Adrenal gland (tissue), 12 donors: Measurements from ENCODE around the gene TTLL11. TPM values are rescaled to one million over a fixed set of nuclear protein-coding genes. Genes with fewer than 3 reads are reported as not detected.

Source experiments
- DNase-seq, 7 donors: peaks; one replicate each; pipeline ENCODE4 v3.0.0-alpha.2; 2019 to 2020
- H3K27ac ChIP-seq, 5 donors: fragments of 200-600 bp; sonication (generic) in 4 of 5; 1 replicate in 3 of 5; 2 replicates in 2 of 5; pipeline versions ENCODE4 v1.5.1 to v1.8.0; 2016 to 2020; ENCODE audit warnings: mild to moderate bottlenecking in 1 of 5
- H3K27me3 ChIP-seq: fragments of 200-600 bp; 2 replicates; pipeline ENCODE4 v1.8.0; 2021
- H3K36me3 ChIP-seq, 2 donors: fragments of 200-600 bp; replicated peaks in 1 of 2; 1 replicate in 1 of 2; 2 replicates in 1 of 2; pipeline versions ENCODE4 v1.5.1 to v1.8.0; 2018 to 2022
- H3K4me1 ChIP-seq, 2 donors: fragments of 200-600 bp; replicated peaks in 1 of 2; 1 replicate in 1 of 2; 2 replicates in 1 of 2; pipeline versions ENCODE4 v1.5.1 to v1.8.0; 2018 to 2021
- H3K4me3 ChIP-seq, 4 donors: fragments of 200-600 bp; sonication (generic) in 3 of 4; one replicate each; pipeline ENCODE4 v1.5.1; 2016 to 2018
- H3K9me3 ChIP-seq, 3 donors: fragments of 200-600 bp; sonication (generic) in 1 of 3; replicated peaks in 1 of 3; 1 replicate in 2 of 3; 2 replicates in 1 of 3; pipeline versions ENCODE4 v1.5.1 to v1.8.0; 2016 to 2021
- CTCF ChIP-seq, 6 experiments: fragments of 450-650 bp in 4 of 6; fragments of 200-600 bp in 2 of 6; sonication (generic) in 1 of 6; IDR thresholded peaks; 1 replicate in 5 of 6; 2 replicates in 1 of 6; pipeline versions ENCODE4 v1.5.1 to v1.8.0; 2016 to 2021; ENCODE audit warnings: antibody characterized with exemption in 6 of 6, mild to moderate bottlenecking in 2 of 6, moderate library complexity in 1 of 6
- POLR2A ChIP-seq, 2 donors: fragments of 450-650 bp; IDR thresholded peaks; one replicate each; pipeline ENCODE4 v1.6.1; 2017; ENCODE audit warnings: antibody characterized with exemption in 2 of 2, mild to moderate bottlenecking in 2 of 2, moderate library complexity in 1 of 2
- WGBS, 4 donors: extraction: QIAGEN DNeasy Blood & Tissue Kit in 2 of 4; methylation state at CpG; one replicate each; pipeline versions ENCODE4 v1.1.5 to v1.1.7; 2013 to 2017; 5-methylcytosine and 5-hydroxymethylcytosine counted together
- intact Hi-C, 2 donors: fragments of 100-400 bp; cut with DNase I; formaldehyde crosslinking; loops; one replicate each; pipeline versions ENCODE4 v1.14.1 to v1.15.0; 2022 to 2023
- polyA plus RNA-seq, 3 donors: library from polyadenylated mRNA; stranded (reverse); fragments of 200-250 nt in 2 of 3; fragments of 350-450 nt in 1 of 3; fragmentation: Illumina TruSeq in 1 of 3; extraction: RNeasy Lipid Tissue Mini Kit (QIAGEN cat#74804) in 1 of 3; gene quantifications; one replicate each; pipeline ENCODE4 v1.2.3, GENCODE V29; 2013 to 2014
- total RNA-seq, 9 donors: library from RNA; depleted of rRNA in 4 of 9; stranded (reverse); fragments of >200 nt in 4 of 9; fragments of 120-200 nt in 1 of 9; fragmentation: NEBNext Ultra II Directional in 1 of 9; extraction: Animal tissue kit (Norgen Biotek cat#: 25700) in 1 of 9; gene quantifications; one replicate each; pipeline versions ENCODE4 v1.1.0 to v1.2.4, GENCODE V29; 2013 to 2023
- donor health status: healthy with polysubstance abuse.
- donor health status: Bipolar disorder and iron deficiency.
- donor health status: DM: yes; HTN: yes; CAD: no.
- donor health status: DM: no; HTN: no; CAD: no.
- donor health status: DM: no; HTN: no; CAD: no.
- donor health status: DM: yes; HTN: yes; CAD: no.

The TTLL11 gene
- total and polyA plus RNA-seq, 12 donors = 4.8 to 30.9 (median 13.7) TPM

GRCh38 chr9:121927081-121927480 is 166.0 kb downstream of the TTLL11 start:
- intact Hi-C loops = no loop called here
- no peaks in the 10 kb centered on the region for H3K27me3 ChIP-seq
- H3K4me3 ChIP-seq = no peak overlapping the region
- H3K27ac ChIP-seq = no peak overlapping the region
- no peak for DNase-seq
- no peaks in the 10 kb centered on the region for H3K36me3 ChIP-seq
- no peaks in the 10 kb centered on the region for H3K4me1 ChIP-seq
- 89 to 95% (median 94%) methylated on average over 5 of the region's 5 CpGs for WGBS, 4 donors
- TF ChIP-seq CTCF (IDR thresholded peaks at IDR 0.05) (no peak), POLR2A (IDR thresholded peaks at IDR 0.05) (no peak)
- no peaks in the 10 kb centered on the region for H3K9me3 ChIP-seq

- intact Hi-C loops = no loop called here
- 75 to 89% (median 86%) methylated on average over 8 to 10 of the region's 10 CpGs for WGBS, 4 donors
- TF ChIP-seq CTCF (IDR thresholded peaks at IDR 0.05) (no peak), POLR2A (IDR thresholded peaks at IDR 0.05) (no peak)
- Histone ChIP-seq H3K36me3 (no peaks in the 10 kb centered on the region), H3K4me3 (no peak overlapping the region), H3K27ac (no peak overlapping the region), H3K4me1 (no peaks in the 10 kb centered on the region), H3K9me3 (no peaks in the 10 kb centered on the region), H3K27me3 (no peaks in the 10 kb centered on the region)
- no peak for DNase-seq
Measured at GRCh38 chr9:121926351-121926801, 166.7 kb downstream of the TTLL11 start.

- TF ChIP-seq POLR2A (IDR thresholded peaks at IDR 0.05) (no peak), CTCF (IDR thresholded peaks at IDR 0.05) (no peak)
- no peaks in the 10 kb centered on the region for H3K9me3 ChIP-seq
- H3K4me1 ChIP-seq = no peaks in the 10 kb centered on the region
- H3K36me3 ChIP-seq = no peaks in the 10 kb centered on the region
- no peaks in the 10 kb centered on the region for H3K27me3 ChIP-seq
- intact Hi-C loops = no loop called here
- no peak overlapping the region for H3K27ac ChIP-seq
- DNase-seq = no peak
- 93 to 96% (median 94%) methylated on average over 12 of the region's 12 CpGs for WGBS, 4 donors
- no peak overlapping the region for H3K4me3 ChIP-seq
Measured at GRCh38 chr9:121925935-121926334, 167.2 kb downstream of the TTLL11 start.

- TF ChIP-seq CTCF (IDR thresholded peaks at IDR 0.05) (no peak), POLR2A (IDR thresholded peaks at IDR 0.05) (no peak)
- Histone ChIP-seq H3K4me3 (no peak overlapping the region), H3K27ac (no peak overlapping the region), H3K36me3 (no peaks in the 10 kb centered on the region), H3K9me3 (no peaks in the 10 kb centered on the region), H3K27me3 (no peaks in the 10 kb centered on the region), H3K4me1 (no peaks in the 10 kb centered on the region)
- peak in 3 of 7 donors; percentile 17 to 37 (median 23) for DNase-seq
- 57 to 65% (median 57%) methylated on average over 4 of the region's 4 CpGs for WGBS, 4 donors
- intact Hi-C loops = no loop called here
Measured at GRCh38 chr9:121924700-121925099, 168.4 kb downstream of the TTLL11 start.
